Skin of body (tissue), 2 donors: ENCODE measurements around the gene PPP1R1B. TPM values are rescaled to one million over a fixed set of nuclear protein-coding genes. Genes with fewer than 3 reads are reported as not detected.

ENCODE experiments used
- DNase-seq: peaks from one replicate; lab custom pipeline; 2025; lab: John Stamatoyannopoulos, UW
- total RNA-seq: library from RNA; depleted of rRNA; stranded (reverse); fragments of >200 nt; gene quantifications from one replicate; pipeline ENCODE4 v1.2.3, GENCODE V29; 2014

PPP1R1B gene
- total RNA-seq, 1 donor from 2014 or later = 12.8 TPM

DNA sequence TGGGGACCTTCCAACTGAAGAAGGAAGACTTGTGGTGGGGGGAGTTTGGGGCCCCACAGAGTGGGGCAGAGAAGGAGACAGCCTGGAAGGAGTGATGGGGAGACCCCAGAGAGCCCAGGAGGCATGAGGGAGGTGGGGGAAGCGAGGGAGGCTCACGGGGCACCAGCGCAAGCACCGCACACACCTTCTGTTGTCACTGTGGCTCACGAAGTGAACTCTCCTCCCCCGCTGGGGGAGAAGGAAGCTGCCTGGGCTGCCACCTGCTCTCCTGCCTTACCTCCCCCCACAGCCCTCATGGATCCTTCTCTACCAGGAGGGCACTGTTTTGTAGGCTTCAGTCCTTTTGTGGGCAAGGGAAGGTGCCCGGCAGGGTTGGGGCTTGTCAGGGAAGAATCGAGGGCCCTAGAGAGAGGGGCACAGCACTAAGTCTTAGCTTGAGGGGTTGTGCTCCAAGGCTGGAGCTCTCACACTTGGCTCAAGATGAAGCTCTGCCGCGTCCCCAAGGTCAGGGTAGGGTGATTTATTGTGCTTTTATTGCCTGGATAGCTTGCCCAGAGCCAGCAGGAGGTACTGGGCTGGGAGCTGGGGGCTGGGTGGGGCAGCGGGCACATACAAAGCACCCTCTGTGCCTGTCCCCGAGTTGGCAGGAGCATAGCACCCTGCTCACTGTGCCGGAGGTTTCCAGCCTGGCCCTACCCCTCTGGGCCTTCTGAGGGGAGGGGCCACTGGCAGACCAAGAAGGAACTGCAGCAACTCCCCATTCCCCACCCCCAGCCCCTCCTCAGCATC lies 5.6 kb downstream of the PPP1R1B start:
- DNase-seq = no peak

DNA sequence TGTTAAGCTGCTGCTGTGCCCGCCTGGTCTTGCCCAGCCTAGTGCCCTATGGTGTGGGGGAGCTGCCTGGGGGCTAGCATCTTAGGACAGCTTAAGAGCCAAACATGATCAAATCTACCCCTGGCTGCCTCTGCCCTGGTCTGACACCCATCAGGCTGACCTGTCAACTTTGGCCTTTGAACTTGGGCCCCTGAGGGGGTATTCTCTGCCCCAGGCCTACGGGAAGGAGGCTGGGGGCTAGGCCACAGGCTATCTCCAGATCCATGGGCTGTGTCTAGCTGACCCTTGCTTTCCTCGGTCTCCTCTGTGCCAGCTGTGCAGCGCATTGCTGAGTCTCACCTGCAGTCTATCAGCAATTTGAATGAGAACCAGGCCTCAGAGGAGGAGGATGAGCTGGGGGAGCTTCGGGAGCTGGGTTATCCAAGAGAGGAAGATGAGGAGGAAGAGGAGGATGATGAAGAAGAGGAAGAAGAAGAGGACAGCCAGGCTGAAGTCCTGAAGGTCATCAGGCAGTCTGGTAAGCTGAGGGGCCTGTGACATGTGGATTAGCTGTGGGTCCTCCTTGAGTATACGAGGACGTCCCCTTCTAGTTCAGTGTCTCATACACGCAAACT lies 6.9 kb downstream of the PPP1R1B start:
- no peak for DNase-seq

DNA sequence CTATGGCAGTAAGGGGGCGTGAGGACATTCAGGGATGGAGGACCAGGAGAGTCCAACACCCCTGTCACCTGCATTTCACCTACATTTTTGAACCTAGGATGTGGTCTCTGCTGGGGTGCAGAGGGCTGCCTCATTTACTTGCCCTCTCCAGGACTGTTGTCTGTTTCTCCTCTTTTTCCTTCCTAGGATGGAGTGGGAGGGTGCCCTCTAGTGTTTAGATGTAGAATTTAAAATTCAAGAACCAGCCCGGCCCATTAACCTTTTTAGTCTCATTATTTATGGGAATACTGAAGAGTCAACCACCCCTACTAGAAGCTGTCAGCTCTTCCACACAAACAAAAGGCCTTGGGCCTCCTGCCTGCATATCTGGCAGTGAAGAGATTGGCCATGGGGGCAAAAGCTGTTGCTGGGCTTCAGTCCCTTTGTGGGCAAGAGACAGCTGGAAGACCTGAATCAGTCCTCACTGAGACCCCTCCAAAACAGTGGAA lies 7.7 kb downstream of the PPP1R1B start:
- peak; percentile 15 for DNase-seq

DNA sequence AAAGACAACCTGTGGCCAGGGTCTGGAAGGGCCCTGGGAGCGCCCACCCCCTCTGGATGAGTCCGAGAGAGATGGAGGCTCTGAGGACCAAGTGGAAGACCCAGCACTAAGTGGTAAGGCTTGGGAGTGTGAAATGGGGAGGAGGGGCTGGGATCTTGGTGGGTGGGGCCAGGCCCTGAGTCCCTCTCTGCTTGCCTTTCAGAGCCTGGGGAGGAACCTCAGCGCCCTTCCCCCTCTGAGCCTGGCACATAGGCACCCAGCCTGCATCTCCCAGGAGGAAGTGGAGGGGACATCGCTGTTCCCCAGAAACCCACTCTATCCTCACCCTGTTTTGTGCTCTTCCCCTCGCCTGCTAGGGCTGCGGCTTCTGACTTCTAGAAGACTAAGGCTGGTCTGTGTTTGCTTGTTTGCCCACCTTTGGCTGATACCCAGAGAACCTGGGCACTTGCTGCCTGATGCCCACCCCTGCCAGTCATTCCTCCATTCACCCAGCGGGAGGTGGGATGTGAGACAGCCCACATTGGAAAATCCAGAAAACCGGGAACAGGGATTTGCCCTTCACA lies 8.9 kb downstream of the PPP1R1B start:
- DNase-seq = no peak

DNA sequence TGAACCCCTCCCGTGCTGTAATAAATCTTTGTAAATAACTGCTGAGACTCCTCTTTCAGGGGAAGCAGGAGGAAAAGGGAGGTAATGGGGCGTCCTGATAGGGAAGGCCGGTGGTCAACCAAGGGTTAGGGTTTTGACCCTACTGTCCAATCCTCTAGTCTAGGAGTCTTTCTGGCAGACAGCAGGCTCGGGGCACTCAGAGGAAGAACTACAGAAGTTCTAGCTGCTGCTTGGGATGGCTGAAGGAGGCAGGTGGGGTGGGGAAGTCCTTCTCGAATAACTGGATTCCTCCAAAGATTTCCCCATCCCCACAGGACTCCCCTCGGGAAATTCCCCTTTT lies 9.8 kb downstream of the PPP1R1B start:
- no peak for DNase-seq

DNA sequence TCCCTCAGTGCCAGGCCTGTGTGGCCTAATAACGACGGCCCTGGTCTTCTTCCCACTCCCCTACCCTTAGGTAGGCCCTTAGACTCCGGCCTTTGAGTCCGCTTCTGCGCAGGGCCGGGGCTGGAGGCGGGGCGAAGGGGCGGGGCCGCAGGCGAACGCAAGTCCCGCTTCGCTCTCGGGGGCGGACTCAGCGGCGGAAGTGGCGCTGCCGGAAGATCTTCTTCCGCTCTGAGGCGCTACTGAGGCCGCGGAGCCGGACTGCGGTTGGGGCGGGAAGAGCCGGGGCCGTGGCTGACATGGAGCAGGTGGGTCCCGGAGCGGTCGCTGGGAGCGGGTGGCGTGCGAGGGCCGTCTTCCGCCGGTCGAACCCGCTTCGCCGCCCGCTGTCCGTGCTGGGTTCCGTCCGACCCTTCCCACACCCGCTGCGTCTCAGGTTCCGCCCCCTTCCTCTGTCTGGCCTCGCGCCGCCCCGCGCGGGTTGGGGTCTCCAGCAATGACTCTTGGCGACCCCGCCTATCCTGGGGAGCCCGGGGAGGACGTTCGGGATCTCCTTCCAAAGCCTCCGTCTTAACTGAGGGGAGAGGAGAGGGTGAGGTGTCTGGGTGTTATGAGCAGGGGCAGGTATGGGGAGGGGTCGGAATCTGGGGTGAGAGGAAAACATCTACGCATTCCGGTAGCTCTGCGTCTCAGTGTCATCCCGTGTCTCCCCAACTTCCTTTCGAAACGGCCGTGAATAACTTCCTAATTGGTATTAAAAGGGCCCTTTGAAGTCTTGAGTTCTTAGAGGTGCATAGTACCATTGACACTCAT lies 10.4 kb downstream of the PPP1R1B start, which contains the start of gene STARD3:
Gene STARD3, plus strand, starts transcription at position 218 of the 810 bp plus-strand sequence. CDS start 16,388 bp downstream, outside the sequence.
- DNase-seq = peak; percentile 66

DNA sequence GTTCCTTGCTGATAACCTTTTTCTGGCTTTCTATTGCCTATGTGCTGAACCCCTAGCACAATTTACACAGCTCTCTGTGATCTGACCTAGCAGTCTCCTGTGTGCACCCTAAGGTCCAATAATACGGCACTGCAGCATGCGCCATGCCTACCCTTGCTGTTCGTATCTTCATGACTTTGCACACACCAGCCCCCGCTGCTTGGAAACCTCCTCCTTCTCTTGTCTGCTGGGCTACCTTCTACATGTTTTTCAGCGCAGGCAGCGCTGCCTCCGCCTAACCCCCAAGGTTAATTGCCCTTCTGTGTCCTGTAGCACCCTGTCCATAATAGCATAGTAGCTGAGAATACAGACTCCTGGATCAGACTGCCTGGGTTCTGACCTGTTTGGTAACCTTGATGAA lies 11.6 kb downstream of the PPP1R1B start:
- no peak for DNase-seq

DNA sequence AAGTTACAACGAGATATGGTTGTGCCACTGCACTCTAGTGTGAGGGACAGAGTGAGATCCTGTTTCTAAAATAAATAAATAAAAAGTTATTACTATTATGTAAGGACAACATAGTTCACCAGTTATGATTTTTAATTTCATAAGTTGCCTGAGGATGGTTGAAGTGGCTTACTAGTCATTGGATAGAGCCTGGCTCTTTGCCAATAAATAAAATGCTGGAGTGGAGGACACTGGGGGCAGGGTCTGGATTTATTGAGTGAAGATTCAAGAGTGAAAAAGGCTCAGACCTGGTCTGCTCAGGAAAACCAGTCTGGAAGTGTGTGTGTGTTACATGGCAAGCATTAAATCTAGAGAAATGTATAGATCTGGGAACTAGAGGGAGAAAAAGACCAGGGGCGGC lies 12.3 kb downstream of the PPP1R1B start:
- DNase-seq = no peak

DNA sequence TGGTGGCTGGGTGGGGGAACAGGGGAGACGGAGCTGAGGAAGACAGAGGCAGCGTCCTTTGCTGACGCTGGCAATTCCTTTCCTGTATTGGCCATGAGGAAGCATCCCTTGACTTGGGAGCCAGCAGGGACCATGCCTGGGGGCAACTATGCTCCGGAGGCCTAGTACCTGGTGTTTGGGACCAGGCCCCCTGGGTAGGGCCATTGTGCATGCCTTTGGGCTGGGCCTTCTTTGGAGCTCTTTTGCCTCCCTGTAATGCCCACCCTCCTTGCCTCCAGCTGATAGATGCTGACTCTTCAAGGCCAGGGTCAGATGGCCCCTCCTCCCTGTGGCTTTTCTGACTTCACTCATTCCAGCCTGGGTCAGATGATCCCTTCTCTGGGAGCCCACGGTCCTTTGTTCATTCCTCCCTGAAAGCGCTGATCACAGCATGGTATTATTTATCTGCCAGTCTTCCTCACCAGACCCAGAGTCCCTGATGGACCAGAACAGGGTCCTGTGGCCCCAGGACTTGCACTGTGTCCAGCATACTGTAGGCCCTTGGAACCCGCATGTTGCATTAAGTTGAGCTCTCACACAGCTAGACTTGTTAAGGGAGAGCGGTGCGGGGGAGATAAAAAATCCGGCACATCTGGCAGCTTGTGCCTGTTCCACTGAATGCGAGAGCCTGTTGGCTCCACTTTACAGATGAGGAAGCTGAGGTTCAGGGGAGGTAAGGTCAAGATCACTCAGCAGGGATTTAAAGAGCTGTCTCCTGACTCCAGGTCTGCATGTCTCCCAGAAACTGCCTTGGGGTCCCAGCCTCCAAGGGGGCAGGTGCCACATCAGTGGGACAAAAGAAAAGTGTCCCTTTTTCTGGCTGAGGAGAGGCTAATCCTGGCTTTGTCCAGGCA lies 13.1 kb downstream of the PPP1R1B start:
- DNase-seq = no peak

DNA sequence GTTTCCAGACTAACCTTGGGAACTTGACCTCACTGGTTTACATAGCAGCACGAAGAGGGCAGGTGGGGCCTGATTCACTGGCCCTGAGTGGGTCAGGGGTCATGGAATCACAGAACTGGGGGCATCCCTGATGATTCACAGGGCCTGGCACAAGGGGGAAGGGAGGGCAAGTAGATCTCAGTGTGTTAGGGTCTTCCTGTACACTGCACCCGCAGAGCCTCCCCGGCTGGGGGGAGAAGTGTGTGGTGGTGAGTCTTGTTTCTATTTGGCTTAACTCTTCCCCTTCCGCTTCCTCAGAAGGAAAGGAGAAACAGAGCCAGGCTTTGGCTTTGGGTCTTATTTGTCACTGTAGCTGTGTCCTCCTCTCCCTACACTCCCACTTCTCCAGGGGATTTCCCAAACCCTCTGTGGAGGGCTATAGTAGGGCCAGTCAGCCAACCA lies 13.9 kb downstream of the PPP1R1B start:
- DNase-seq = no peak

DNA sequence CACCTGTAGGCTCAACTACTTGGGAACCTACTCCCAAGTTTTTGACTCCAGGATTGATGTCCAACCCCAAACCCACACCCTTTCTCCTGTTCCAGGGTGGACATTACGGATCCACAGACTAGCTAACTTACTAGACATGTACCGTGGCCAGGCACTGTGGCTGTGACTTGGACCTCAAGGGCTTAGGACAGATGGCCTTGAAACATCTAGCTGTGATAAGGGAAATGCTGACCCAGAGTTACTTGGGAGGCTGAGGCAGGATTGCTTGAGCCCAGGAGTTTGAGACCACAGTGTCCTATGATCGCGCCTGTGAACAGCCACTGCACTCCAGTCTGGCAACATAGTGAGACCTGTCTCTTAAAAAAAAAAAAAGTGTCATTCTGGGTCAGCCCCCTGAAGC lies 14.3 kb downstream of the PPP1R1B start:
- DNase-seq = no peak

DNA sequence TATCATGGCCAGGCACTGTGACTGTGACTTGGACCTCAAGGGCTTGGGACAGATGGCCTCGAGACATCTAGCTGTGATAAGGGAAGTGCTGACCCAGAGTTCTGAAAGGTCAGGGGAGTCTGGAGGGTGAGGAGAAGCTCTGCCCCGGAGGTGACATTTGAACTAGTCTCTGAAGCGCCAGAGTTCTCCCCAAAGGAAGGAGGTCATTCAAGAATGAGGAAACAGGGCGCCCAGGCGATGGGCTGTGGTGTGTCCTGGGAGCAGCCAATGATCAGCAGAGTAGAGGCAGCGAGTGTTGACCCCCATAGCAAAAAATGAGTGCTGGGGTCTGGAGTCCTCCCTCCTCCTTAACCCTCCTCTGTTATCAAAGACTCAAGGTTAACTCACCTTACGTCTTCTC lies 15.1 kb downstream of the PPP1R1B start:
- DNase-seq = no peak

DNA sequence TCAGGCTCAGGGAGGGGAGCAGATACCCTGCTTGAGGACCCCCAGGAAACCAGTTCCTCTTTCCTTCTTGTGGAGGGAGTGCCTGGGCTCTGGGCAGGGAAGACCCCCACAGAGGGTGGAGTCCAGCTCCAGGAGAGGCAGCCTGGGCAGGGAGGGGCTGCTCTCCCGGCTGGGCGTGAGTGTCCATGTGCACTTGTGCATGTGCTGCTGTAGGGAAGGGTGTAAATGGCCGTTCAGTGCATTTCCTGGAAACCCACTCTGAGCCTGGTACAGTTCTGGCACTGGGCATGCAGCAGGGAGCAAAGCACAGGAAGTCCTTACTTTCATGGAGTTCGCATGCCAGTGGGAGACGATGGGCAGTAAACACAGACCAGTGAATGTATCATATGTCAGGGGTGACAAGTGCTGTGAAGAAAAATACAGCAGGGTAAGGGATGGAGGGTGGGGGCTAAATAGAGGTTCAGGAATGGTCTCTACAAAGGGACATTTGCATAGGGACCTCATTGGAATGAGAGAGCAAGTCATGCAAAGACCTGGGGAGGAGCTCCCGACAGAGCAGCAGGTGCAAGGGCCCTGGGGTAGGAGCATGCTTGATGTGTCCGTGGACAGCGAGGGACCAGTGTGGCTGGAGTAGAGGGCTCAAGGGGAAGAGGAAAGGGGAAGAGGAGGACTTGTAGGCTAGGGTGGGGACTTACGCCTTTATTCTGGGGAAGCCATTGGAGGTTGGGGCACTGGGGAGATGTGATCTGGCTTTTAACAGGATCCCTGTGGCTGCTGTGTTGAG lies 15.7 kb downstream of the PPP1R1B start:
- no peak for DNase-seq

DNA sequence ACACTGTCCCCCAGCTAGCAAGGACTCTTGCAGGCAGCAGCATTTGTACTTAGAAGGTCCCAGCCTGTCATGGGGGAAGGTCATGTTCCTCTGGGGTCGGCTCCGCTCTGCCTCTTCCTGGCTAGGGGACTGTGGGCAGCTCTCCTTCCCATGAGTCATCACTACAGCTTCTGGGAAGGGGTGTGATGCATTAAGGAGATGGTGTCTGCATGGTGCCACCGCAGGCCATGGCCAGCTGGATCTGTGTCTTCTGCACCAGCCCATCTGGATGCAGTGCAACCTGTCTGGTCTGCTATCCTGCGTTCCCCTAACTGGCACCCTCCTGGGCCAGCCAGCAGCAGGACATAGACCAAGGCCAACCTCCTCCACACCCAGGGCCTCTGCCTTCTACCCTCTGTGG lies 16.5 kb downstream of the PPP1R1B start:
- no peak for DNase-seq

DNA sequence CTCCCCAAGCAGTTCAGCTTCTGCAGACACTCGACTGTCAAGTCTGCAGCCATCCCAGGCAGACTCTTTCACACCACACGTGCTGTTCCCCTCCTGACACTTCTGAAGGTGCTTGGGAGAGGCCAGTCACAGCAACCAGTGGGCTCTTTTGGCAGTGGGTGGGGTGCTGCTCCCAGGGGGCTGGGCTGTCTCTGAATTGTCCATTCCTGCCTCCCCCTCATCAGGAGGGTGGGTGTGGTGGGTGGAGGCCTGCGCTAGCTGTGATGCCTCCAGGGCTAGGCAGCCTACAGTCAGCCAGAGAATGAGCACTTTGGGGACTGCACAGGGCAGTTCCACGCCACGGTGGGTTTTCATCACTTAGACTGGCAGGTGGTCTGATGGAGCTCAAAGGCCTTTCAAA lies 20.5 kb downstream of the PPP1R1B start:
- no peak for DNase-seq

DNA sequence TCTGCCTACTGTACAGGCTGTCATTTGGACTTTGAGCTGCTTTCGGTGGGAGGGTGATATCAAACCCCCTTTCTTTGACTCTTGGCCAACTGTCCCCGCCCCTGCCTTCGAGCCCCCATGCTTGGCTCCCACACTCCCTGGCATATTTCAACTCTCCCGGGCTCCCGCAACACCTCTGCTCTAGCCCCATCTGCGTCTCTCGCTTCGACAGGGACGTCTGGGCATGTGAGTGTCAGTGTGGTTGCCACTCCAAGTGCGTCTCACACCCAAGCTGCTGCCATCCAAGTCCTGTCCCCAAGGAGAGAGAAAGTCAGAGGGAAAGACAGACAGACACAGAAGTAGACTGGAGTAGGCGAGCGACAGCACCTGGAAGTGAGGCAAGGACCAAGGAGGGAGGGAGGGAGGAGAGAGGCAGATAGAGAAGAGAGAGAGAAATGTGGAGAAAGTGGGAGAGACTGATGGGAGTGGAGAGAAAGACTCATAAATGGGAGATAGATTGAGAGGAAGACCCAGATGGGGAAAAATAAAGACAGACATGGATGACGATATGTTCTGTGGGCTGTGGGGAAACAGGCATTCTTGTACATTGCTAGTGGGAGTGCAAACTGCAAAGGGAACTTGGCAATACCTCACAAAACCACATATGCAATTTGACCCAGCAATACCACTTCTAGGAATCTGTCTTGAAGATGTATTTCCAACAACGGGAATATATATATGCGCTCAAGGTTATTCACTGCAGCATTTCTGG lies 22.0 kb downstream of the PPP1R1B start:
- peak; percentile 59 for DNase-seq

DNA sequence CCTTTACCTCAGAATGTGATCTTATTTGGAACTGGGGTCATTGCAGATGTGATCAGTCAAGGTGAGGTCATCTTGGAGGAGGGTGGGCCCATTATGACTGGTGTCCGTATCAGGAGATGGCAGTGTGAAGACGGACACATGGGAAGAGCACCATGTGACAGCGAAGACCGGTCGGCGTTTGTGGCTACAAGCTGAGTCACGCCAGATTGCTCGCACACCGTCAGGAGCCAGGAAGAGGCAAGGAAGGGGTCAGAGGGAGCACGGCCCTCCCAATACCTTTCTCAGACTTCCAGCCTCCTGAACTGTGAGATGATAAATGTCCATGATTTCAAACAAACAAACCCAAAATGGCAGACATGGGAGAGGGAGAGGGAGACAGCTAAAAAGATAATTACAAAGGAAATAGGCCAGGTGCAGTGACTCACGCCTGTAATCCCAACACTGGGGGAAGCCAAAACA lies 23.4 kb downstream of the PPP1R1B start:
- DNase-seq = no peak

DNA sequence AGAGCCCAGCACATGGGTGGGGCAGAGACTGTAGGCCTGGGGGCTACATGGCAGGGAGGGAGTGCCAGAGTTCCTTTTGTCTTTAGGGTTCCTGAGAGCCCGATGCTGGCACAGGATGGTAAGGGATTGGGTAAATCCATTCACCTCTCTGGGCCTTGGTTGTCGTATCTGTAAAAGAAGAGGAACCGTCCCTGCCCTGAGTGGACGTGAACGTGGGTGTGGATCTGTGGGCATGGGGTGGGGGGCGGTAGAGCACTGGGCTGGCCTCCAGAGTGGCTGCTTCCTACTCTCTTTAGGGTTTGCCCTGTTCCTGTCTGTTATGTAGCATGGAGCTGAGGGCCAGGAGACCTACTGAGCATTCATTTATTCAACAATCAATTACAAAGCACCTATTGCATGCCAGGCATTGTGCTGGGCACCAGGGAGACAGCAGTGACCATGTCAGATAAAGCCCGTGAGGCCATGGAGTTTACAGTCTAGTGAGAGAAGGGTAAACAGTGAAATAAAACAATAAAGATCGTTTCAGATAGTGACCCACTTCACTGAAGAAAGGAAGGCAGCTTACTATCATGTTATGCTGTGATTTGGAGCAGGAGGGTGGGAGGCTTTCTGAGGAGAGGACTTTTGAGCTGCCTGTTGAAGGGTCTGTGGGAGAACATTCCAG lies 25.3 kb downstream of the PPP1R1B start:
- DNase-seq = no peak
